Fibroblast of peridontal ligament (primary cell): Measurements from ENCODE around the gene GADD45G.

ENCODE experiments used
- DNase-seq: peaks from one replicate; pipeline ENCODE4 v3.0.0-alpha.2; 2010; ENCODE audit errors: extremely low read depth

Gene GADD45G

GRCh38 chr9:89592963-89593726, 11.7 kb upstream of the GADD45G start:
- DNase-seq, result no peak

- no peak for DNase-seq
Measured at GRCh38 chr9:89593727-89594427, 10.9 kb upstream of the GADD45G start.

DNA sequence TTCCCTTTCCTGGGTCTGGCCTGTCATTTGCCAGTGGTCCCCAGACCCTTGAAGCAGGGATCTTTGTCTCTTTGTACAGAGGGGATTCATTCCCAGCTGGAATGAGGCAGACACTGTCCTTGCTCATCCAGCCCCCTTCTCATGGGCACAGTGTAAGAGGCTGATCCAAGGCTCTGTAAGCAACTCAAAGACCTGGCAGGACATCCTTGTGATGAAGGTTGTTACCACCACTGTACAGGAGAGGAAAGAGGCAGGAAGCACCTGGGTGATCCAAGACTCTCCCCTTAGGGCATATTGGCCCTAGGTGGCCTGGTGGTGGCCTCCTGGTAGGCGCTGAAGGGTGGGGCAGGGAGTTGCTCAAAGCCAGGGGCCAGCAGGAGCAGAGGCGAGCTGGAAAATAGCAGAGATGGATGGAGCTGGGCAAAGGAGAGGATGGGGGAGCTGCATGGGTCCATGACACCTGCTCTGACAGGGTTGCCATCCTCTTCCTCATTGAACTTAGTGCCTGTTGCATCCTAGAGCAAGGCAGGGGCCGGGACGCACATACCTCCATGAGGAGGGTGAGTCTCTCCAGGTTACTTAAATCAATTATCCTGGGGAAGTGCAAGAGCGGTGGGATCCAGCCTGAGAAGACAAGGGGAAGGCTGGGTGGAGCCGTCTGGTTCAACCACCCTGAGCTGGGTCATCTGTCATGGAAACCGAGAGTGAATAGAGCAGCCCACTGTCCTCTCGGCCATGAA, 9.8 kb upstream of the GADD45G start:
- no peak for DNase-seq

- DNase-seq, result no peak
Measured at GRCh38 chr9:89595646-89596045, 9.2 kb upstream of the GADD45G start.

GRCh38 chr9:89596937-89597555, 7.8 kb upstream of the GADD45G start:
- DNase-seq, result no peak

DNA sequence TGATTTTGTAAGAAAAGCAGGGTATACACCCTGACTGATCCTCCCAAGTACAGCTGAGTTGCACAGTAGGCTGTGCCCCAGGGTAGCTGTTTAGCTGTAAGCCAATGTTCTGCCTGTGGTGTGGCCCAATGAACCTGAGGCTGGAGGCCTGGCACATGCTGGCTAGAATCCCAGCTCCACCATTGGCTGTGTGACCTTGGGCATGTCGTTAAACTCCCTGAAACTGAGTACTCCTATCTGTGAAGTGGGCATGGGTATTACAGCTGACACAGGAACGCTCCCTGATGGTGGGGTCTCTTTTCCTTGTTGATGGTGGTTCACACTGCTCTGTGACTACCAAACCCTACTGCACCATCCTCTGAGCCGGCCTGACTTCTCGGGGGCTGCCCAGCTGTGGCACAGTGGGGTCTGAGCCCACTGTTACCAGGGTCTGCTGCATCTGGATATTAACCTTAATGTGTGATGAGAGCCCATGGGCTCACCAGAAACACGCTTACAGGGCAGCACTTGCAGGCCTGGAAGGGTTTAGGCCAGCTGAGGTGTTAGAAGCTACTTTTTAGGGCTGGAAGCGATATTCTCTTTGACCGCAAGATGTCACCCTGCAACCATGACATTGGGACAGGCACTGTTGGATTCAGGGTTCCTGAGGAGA, 7.0 kb upstream of the GADD45G start:
- peak; percentile 57 for DNase-seq

DNA sequence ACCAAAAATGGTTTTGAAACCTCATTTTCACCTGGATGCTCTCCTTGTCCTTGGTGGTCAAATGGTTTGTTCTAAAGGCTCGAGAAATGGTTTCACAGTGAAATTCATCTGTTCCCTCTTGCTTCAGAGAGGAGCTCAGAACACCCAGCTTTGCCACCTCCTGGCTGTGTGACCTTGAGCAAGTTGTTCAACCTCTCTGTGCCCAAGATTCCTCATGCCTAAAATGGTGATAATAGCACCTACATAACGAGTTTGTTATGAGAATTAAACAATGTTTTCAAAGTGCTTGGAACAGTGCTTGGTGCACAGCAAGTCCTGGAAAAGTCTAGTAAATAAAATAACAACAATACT, 6.5 kb upstream of the GADD45G start:
- DNase-seq, result no peak

GRCh38 chr9:89598926-89599325, 5.9 kb upstream of the GADD45G start:
- no peak for DNase-seq

DNA sequence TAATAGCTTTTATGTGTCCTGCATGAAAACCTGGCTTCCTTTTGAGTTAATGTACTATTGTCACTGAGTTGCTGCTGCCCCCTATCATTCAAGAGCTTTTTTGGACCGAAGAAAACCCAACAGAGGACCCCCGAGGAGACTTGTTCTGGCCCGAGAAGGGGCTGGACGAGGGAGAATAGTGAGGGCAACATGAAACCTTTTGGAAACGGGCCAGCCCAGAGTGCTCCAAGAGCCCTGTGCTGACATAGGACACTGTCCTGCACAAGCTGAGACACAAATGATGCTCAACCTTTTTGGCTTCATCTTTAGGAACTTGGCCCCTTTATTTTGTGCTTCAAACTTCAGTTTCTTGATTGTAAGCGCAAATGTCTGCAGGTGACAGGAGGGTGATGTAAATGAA, 4.0 kb upstream of the GADD45G start:
- DNase-seq, result no peak

DNA sequence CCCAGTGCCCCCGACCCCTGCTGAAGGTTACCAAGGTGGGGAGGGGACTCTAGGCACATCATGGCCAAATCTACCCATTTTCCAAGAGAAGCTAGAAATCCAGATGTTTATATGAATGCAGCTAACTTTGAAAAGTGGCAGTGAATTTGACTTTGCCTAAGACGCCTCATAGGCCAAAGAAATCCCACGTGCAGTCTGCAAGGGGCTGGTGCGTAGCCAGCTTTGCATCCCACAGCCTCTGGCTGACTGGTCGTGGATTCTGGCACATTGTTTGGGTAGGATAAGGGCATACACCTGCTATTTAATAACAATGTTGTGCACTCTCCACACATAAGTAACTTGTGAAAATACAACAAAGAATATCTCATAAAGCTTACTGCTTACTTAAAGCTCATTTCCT, 3.5 kb upstream of the GADD45G start:
- no peak for DNase-seq

DNA sequence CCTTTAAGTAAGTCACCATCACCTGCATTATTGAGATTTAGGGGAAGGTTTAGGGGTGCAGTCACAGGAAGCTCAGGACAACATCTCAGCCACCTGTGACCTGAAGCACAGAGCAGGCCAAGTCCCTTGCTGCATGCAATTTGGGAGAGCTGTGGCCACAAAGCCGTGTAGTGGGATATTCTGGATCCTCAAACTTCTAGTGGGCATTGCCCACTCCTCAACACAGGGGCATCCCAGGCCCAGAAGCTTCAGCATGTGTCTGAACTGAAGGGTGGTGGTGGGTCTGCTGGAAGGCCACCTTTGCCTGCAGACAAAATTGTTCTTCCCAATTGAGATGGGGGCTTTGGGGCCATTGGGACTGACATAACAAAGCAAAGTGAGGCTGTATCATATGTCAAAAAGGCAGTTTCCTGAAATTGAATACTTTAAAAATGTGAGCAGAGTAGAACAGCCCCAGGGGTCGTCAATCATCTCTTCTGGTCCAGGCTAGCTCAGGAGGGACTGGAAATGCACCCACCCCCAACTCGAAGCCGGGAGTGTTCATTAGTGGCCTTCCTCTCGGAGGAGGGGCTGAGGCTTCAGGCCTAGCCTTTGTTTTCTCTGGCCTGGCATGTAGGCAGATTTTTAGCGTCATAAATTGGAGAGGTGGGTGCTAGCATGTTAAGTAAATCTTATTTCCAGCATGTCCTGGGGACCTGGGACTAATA, 2.8 kb upstream of the GADD45G start:
- no peak for DNase-seq

DNA sequence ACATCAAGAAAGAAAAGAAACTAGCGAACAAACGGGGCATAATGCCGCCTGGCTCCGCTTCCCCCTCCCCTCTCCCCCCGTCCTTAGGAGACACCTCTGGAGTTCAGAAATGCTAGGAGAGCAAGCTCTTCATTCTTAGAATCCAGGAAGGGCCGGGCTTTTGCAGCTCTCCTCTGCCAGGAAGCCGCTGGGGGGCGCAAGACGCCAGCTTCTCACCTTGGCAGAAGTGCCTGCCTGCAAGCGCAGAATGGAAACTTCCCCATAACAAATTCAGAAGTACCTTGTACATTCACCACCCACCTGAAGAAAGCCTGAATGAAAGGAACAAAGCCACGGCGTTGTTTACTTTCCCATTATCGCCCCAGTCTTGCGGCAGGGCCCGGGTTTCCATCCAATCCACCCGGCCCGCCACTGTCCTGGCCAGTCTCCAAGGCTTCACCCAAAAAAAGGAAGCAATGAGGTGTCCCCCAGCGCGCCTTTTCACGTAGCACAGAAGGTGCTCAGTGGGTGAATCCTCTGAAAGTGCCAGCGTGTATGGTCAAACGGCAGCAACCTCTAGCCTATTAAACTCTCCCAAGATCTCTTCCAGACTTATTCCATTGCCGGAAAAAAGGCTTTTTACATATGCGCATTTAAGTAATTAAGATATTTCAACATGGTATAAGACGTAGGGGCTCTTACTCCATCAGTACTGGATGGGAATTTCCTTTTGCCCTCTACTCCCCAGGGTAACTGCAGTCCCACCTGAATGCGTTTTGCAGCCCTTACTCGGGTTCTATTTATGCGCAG, 1.6 kb upstream of the GADD45G start:
- peak; percentile 20 for DNase-seq

DNA sequence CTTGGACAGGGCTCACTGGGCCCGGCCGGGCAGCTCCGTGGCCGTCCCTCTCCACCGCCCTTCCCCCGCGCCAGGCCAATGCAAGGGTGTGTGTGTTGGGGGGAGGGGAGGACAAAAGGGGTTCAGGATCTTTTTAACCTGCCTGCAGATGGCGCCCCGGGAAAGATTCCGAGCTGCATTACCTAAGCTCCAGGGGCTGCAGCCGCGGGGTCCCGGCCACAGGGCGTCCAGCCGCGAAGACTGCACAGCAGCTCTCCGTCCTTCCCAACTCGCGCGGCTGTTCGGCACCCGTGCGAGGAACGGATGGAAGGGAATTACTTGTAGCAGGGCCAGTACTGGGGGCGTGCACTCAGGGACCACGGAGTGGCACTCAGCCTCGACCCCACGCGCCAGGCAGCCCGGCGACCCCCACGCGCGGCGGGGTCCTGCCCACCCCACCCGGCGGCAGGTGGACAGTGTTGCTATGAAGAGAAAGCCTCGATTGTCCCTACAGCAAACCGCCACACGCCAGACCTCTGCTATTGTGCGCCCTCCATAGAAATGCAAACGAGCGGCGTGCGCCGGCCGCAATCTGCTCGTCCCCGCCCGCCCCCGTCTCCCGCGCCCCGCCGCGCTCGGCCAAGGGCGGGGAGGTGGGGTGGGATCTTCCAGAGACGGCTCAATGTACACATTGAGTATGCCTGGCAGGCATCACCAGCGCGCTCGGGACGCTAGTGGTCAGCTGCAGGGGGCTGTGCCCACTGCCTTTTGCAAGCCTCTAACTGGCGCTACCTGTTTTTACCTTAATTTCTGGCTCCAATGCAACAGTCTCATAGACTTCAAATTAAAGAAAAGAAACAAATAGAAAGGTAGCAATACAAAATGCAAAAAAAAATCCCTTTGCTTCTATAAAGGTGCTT, 796 bp upstream of the GADD45G start:
- DNase-seq, result no peak

- DNase-seq, result no peak
Measured at GRCh38 chr9:89605465-89606048, 745 bp downstream of the GADD45G start.

- peak; percentile 21 for DNase-seq
Measured at GRCh38 chr9:89606049-89606623, 1.3 kb downstream of the GADD45G start.

- DNase-seq, result no peak
Measured at GRCh38 chr9:89606624-89607311, 2.0 kb downstream of the GADD45G start.

GRCh38 chr9:89608641-89609335, 4.0 kb downstream of the GADD45G start:
- DNase-seq, result no peak
